Measurements from ENCODE around the gene ZNF789. TPM values are rescaled to one million over a fixed set of nuclear protein-coding genes. Genes with fewer than 3 reads are reported as not detected.

Gene ZNF789
- total and polyA plus RNA-seq, 9 of the 15 experiments (the other 6 are each of a cell fraction or from before 2014, with no cell fraction given) = 6.1 to 57.0 (median 24.8) TPM

- TF ChIP-seq, protein P1, sequence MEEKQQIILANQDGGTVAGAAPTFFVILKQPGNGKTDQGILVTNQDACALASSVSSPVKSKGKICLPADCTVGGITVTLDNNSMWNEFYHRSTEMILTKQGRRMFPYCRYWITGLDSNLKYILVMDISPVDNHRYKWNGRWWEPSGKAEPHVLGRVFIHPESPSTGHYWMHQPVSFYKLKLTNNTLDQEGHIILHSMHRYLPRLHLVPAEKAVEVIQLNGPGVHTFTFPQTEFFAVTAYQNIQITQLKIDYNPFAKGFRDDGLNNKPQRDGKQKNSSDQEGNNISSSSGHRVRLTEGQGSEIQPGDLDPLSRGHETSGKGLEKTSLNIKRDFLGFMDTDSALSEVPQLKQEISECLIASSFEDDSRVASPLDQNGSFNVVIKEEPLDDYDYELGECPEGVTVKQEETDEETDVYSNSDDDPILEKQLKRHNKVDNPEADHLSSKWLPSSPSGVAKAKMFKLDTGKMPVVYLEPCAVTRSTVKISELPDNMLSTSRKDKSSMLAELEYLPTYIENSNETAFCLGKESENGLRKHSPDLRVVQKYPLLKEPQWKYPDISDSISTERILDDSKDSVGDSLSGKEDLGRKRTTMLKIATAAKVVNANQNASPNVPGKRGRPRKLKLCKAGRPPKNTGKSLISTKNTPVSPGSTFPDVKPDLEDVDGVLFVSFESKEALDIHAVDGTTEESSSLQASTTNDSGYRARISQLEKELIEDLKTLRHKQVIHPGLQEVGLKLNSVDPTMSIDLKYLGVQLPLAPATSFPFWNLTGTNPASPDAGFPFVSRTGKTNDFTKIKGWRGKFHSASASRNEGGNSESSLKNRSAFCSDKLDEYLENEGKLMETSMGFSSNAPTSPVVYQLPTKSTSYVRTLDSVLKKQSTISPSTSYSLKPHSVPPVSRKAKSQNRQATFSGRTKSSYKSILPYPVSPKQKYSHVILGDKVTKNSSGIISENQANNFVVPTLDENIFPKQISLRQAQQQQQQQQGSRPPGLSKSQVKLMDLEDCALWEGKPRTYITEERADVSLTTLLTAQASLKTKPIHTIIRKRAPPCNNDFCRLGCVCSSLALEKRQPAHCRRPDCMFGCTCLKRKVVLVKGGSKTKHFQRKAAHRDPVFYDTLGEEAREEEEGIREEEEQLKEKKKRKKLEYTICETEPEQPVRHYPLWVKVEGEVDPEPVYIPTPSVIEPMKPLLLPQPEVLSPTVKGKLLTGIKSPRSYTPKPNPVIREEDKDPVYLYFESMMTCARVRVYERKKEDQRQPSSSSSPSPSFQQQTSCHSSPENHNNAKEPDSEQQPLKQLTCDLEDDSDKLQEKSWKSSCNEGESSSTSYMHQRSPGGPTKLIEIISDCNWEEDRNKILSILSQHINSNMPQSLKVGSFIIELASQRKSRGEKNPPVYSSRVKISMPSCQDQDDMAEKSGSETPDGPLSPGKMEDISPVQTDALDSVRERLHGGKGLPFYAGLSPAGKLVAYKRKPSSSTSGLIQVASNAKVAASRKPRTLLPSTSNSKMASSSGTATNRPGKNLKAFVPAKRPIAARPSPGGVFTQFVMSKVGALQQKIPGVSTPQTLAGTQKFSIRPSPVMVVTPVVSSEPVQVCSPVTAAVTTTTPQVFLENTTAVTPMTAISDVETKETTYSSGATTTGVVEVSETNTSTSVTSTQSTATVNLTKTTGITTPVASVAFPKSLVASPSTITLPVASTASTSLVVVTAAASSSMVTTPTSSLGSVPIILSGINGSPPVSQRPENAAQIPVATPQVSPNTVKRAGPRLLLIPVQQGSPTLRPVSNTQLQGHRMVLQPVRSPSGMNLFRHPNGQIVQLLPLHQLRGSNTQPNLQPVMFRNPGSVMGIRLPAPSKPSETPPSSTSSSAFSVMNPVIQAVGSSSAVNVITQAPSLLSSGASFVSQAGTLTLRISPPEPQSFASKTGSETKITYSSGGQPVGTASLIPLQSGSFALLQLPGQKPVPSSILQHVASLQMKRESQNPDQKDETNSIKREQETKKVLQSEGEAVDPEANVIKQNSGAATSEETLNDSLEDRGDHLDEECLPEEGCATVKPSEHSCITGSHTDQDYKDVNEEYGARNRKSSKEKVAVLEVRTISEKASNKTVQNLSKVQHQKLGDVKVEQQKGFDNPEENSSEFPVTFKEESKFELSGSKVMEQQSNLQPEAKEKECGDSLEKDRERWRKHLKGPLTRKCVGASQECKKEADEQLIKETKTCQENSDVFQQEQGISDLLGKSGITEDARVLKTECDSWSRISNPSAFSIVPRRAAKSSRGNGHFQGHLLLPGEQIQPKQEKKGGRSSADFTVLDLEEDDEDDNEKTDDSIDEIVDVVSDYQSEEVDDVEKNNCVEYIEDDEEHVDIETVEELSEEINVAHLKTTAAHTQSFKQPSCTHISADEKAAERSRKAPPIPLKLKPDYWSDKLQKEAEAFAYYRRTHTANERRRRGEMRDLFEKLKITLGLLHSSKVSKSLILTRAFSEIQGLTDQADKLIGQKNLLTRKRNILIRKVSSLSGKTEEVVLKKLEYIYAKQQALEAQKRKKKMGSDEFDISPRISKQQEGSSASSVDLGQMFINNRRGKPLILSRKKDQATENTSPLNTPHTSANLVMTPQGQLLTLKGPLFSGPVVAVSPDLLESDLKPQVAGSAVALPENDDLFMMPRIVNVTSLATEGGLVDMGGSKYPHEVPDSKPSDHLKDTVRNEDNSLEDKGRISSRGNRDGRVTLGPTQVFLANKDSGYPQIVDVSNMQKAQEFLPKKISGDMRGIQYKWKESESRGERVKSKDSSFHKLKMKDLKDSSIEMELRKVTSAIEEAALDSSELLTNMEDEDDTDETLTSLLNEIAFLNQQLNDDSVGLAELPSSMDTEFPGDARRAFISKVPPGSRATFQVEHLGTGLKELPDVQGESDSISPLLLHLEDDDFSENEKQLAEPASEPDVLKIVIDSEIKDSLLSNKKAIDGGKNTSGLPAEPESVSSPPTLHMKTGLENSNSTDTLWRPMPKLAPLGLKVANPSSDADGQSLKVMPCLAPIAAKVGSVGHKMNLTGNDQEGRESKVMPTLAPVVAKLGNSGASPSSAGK (IDR thresholded peaks at IDR 0.05) = no peak
- no peak for TF ChIP-seq MBD1 (CRISPR knock-in tag; IDR thresholded peaks at IDR 0.05)
- no peak for TF ChIP-seq HOXB6 (CRISPR knock-in tag; IDR thresholded peaks at IDR 0.05; ENCODE audit: borderline replicate concordance)
- peak; percentile 96 for TF ChIP-seq DNMT1 (IDR thresholded peaks at IDR 0.05)
- TF ChIP-seq EP300 (IDR thresholded peaks at IDR 0.05; ENCODE audit: low read length) = peak; percentile 68
- no peak for TF ChIP-seq CBFA2T3 (IDR thresholded peaks at IDR 0.05)
- TF ChIP-seq TCFL5 (CRISPR knock-in tag; conservative IDR thresholded peaks at IDR 0.05) = no peak
- TF ChIP-seq SRSF7 (optimal IDR thresholded peaks at IDR 0.05; ENCODE audit: low read depth, low read length) = no peak
These were observed 32.1 kb downstream of the ZNF789 start, which contains the start of gene ZKSCAN5 (continued) for GRCh38 chr7:99504603-99505323.

All from K562 (cell line).